H1 (cell line): ENCODE results near the gene NOL12. TPM values are rescaled to one million over a fixed set of nuclear protein-coding genes. Genes with fewer than 3 reads are reported as not detected.

Experiments used
- CTCF ChIA-PET: fragments of 300-600 bp; sonication (Branson Sonifier 250); formaldehyde crosslinking; loops from one replicate; lab custom pipeline; 2021; ENCODE audit not compliant: partially characterized antibody; lab: Charles Lee
- POLR2A ChIA-PET: fragments of 300-600 bp; sonication (Branson Sonifier 250); formaldehyde crosslinking; loops from one replicate; lab custom pipeline; 2021; ENCODE audit warnings: inconsistent platforms; ENCODE audit not compliant: partially characterized antibody; lab: Charles Lee
- DNase-seq, 2 experiments: peaks; one replicate each; pipeline versions ENCODE4 v3.0.0 to v3.0.0-alpha.2; 2010 to 2022; ENCODE audit warnings: low spot score in 2 of 2, low read depth in 1 of 2, mixed read lengths in 1 of 2
- FAIRE-seq: peaks from 2 replicates; lab custom pipeline; 2011; peaks lifted over from hg19 to GRCh38; lab: Jason Lieb, UNC
- H2AFZ ChIP-seq: 2 replicates; pipeline ENCODE4 v1.8.1; 2012; ENCODE audit warnings: low read length, inconsistent platforms
- H2AK5ac ChIP-seq: 2 replicates; pipeline ENCODE4 v1.6.1; 2013; ENCODE audit warnings: low read depth, low read length
- H2BK120ac ChIP-seq: replicated peaks from 2 replicates; pipeline ENCODE3; 2013; ENCODE audit warnings: low read depth, low read length, inconsistent platforms
- H2BK12ac ChIP-seq: 2 replicates; pipeline ENCODE4 v1.6.1; 2013; ENCODE audit warnings: low read depth, low read length
- H2BK15ac ChIP-seq: 2 replicates; pipeline ENCODE4 v1.6.1; 2013; ENCODE audit warnings: low read length
- H2BK20ac ChIP-seq: 2 replicates; pipeline ENCODE4 v1.6.1; 2013; ENCODE audit warnings: low read length
- H2BK5ac ChIP-seq: 2 replicates; pipeline ENCODE4 v1.6.1; 2013; ENCODE audit warnings: low read depth, low read length
- H3K14ac ChIP-seq: 2 replicates; pipeline ENCODE4 v1.6.1; 2013; ENCODE audit warnings: inconsistent platforms; ENCODE audit not compliant: insufficient read length
- H3K18ac ChIP-seq: 2 replicates; pipeline ENCODE4 v1.6.1; 2013; ENCODE audit warnings: low read length; ENCODE audit errors: extremely low read depth
- H3K23ac ChIP-seq: 2 replicates; pipeline ENCODE4 v1.6.1; 2013; ENCODE audit warnings: inconsistent platforms; ENCODE audit not compliant: insufficient read length
- H3K23me2 ChIP-seq: 2 replicates; pipeline ENCODE4 v1.6.1; 2013; ENCODE audit warnings: low read depth, low read length
- H3K27ac ChIP-seq: 2 replicates; pipeline ENCODE4 v1.6.1; 2011; ENCODE audit warnings: low read depth, low read length, inconsistent platforms
- H3K27me3 ChIP-seq, 4 experiments: replicated peaks in 1 of 4; 1 replicate in 1 of 4; 2 replicates in 3 of 4; pipeline versions ENCODE4 v1.6.1 to v1.8.1; 2011 to 2013; ENCODE audit warnings: low read length in 3 of 4, mild to moderate bottlenecking in 3 of 4, inconsistent platforms in 2 of 4, mixed read lengths in 2 of 4, moderate library complexity in 1 of 4; ENCODE audit not compliant: control insufficient read depth in 3 of 4, insufficient read depth in 3 of 4; ENCODE audit errors: extremely low read depth in 1 of 4
- H3K36me3 ChIP-seq, 4 experiments: 2 replicates each; pipeline versions ENCODE4 v1.6.1 to v1.8.1; 2011 to 2013; ENCODE audit warnings: mild to moderate bottlenecking in 4 of 4, low read length in 3 of 4, moderate library complexity in 2 of 4, control low read depth in 1 of 4, inconsistent platforms in 1 of 4; ENCODE audit not compliant: insufficient read depth in 4 of 4, control insufficient read depth in 2 of 4
- H3K4ac ChIP-seq: replicated peaks from 2 replicates; pipeline ENCODE3; 2013; ENCODE audit warnings: low read length, low read depth, mixed read lengths, inconsistent platforms; ENCODE audit not compliant: insufficient read length
- H3K4me1 ChIP-seq, 4 experiments: replicated peaks in 1 of 4; 1 replicate in 1 of 4; 2 replicates in 3 of 4; pipeline versions ENCODE4 v1.6.1 to v1.8.1; 2011 to 2013; ENCODE audit warnings: low read length in 3 of 4, inconsistent platforms in 2 of 4, mixed read lengths in 1 of 4; ENCODE audit not compliant: insufficient read depth in 4 of 4, control insufficient read depth in 3 of 4
- H3K4me2 ChIP-seq, 2 experiments: 2 replicates each; pipeline versions ENCODE4 v1.6.1 to v1.8.1; 2011 to 2013; ENCODE audit warnings: low read depth in 2 of 2, low read length in 2 of 2, control low read depth in 1 of 2, inconsistent platforms in 1 of 2, mild to moderate bottlenecking in 1 of 2; ENCODE audit not compliant: insufficient read depth in 1 of 2
- H3K4me3 ChIP-seq, 4 experiments: fragments of 200-600, 300-600 bp in 1 of 4; sonication (generic), shearing (Covaris generic), sonication (Bioruptor Twin) in 1 of 4; 2 replicates each; pipeline versions ENCODE4 v1.5.1 to v1.8.1; 2011 to 2016; ENCODE audit warnings: low read length in 4 of 4, low read depth in 3 of 4, control low read depth in 2 of 4, inconsistent platforms in 2 of 4, mild to moderate bottlenecking in 2 of 4, mixed read lengths in 1 of 4, moderate library complexity in 1 of 4; ENCODE audit not compliant: insufficient read depth in 2 of 4; ENCODE audit errors: extremely low read depth in 1 of 4
- H3K56ac ChIP-seq: replicated peaks from 2 replicates; pipeline ENCODE3; 2013; ENCODE audit warnings: low read depth, mild to moderate bottlenecking, mixed read lengths, low read length, inconsistent platforms; ENCODE audit not compliant: insufficient read length
- H3K79me1 ChIP-seq: 2 replicates; pipeline ENCODE4 v1.6.1; 2013; ENCODE audit warnings: low read depth, low read length, control low read depth
- H3K79me2 ChIP-seq, 2 experiments: 2 replicates each; pipeline versions ENCODE4 v1.6.1 to v1.8.1; 2012 to 2013; ENCODE audit warnings: low read length in 2 of 2, mild to moderate bottlenecking in 2 of 2, inconsistent platforms in 1 of 2; ENCODE audit not compliant: insufficient read depth in 2 of 2, control insufficient read depth in 1 of 2
- H3K9ac ChIP-seq, 4 experiments: replicated peaks in 1 of 4; 1 replicate in 1 of 4; 2 replicates in 3 of 4; pipeline versions ENCODE4 v1.6.1 to v1.8.1; 2011 to 2013; ENCODE audit warnings: low read depth in 3 of 4, low read length in 3 of 4, control low read depth in 2 of 4, mild to moderate bottlenecking in 2 of 4, moderate library complexity in 2 of 4, inconsistent platforms in 1 of 4; ENCODE audit errors: extremely low read depth in 1 of 4
- H3K9me3 ChIP-seq, 2 experiments: 2 replicates each; pipeline versions ENCODE4 v1.6.1 to v1.8.1; 2012 to 2013; ENCODE audit warnings: mild to moderate bottlenecking in 2 of 2, moderate library complexity in 2 of 2, control low read depth in 1 of 2, inconsistent platforms in 1 of 2, low read depth in 1 of 2, low read length in 1 of 2, mixed read lengths in 1 of 2; ENCODE audit not compliant: insufficient read depth in 2 of 2
- H4K20me1 ChIP-seq, 2 experiments: replicated peaks in 1 of 2; 2 replicates each; pipeline versions ENCODE3 to v1.8.1; 2011 to 2013; ENCODE audit warnings: inconsistent platforms in 2 of 2, low read length in 2 of 2, mild to moderate bottlenecking in 1 of 2; ENCODE audit not compliant: insufficient read depth in 2 of 2, control insufficient read depth in 1 of 2
- H4K5ac ChIP-seq: 2 replicates; pipeline ENCODE4 v1.6.1; 2013; ENCODE audit warnings: low read length, low read depth, mixed read lengths, inconsistent platforms; ENCODE audit not compliant: insufficient read length
- H4K8ac ChIP-seq: 2 replicates; pipeline ENCODE4 v1.8.0; 2013; ENCODE audit warnings: mild to moderate bottlenecking, moderate library complexity, low read length, inconsistent platforms; ENCODE audit not compliant: insufficient read depth; ENCODE audit errors: extremely low read depth
- H4K91ac ChIP-seq: replicated peaks from 2 replicates; pipeline ENCODE3; 2013; ENCODE audit warnings: low read length, mixed read lengths, inconsistent platforms; ENCODE audit not compliant: insufficient read length
- ASH2L ChIP-seq: fragments of 200-600, 300-600 bp; sonication (generic); IDR thresholded peaks from one replicate; pipeline ENCODE4 v1.7.1; 2017; ENCODE audit warnings: low read length
- ATF2 ChIP-seq: IDR thresholded peaks from 2 replicates; pipeline ENCODE4 v1.6.1; 2012; ENCODE audit warnings: low read length, inconsistent platforms
- CHD2 ChIP-seq: IDR thresholded peaks from 2 replicates; pipeline ENCODE4 v1.6.1; 2012; ENCODE audit warnings: low read length, improper control_type of control experiment
- CREB1 ChIP-seq: IDR thresholded peaks from 2 replicates; pipeline ENCODE4 v1.6.1; 2012; ENCODE audit warnings: inconsistent platforms
- EP300 ChIP-seq, 2 experiments: IDR thresholded peaks; 1 replicate in 1 of 2; 2 replicates in 1 of 2; pipeline ENCODE4 v1.6.1; 2011 to 2012; ENCODE audit warnings: low read depth in 2 of 2, low read length in 2 of 2, mild to moderate bottlenecking in 2 of 2, borderline replicate concordance in 1 of 2, inconsistent platforms in 1 of 2, moderate library complexity in 1 of 2
- POLR2AphosphoS5 ChIP-seq: IDR thresholded peaks from 2 replicates; pipeline ENCODE4 v1.6.1; 2011; ENCODE audit warnings: low read depth, low read length
- SIRT6 ChIP-seq: IDR thresholded peaks from one replicate; pipeline ENCODE4 v1.7.1; 2012; ENCODE audit warnings: low read length, inconsistent platforms
- SP2 ChIP-seq: IDR thresholded peaks from 2 replicates; pipeline ENCODE4 v1.6.1; 2012; ENCODE audit warnings: mild to moderate bottlenecking, low read length, inconsistent platforms
- SUZ12 ChIP-seq: fragments of 200-600 bp; sonication (generic); IDR thresholded peaks from 2 replicates; pipeline ENCODE4 v1.6.1; 2012; ENCODE audit warnings: mild to moderate bottlenecking, inconsistent platforms, low read length, moderate library complexity, mixed read lengths
- WGBS, 2 experiments: shearing (Covaris generic) in 1 of 2; methylation state at CpG; one replicate each; pipeline versions ENCODE4 v1.1.6 to v1.1.7; 2013 to 2015; ENCODE audit warnings: low lambda C conversion rate in 2 of 2, mixed read lengths in 2 of 2, inconsistent platforms in 1 of 2, low coverage in 1 of 2, missing lambda C conversion rate in 1 of 2; ENCODE audit not compliant: insufficient replicate concordance in 2 of 2, insufficient coverage in 1 of 2, insufficient read length in 1 of 2; ENCODE audit errors: extremely low coverage in 1 of 2, missing lambda C conversion rate in 1 of 2; 5-methylcytosine and 5-hydroxymethylcytosine counted together
- polyA plus RNA-seq, 7 experiments: library from polyadenylated mRNA; depleted of rRNA in 3 of 7; stranded (reverse) in 5 of 7; unstranded in 2 of 7; fragments of >200 nt in 5 of 7; fragments of 200-250 nt in 2 of 7; gene quantifications; 1 replicate in 5 of 7; 2 replicates in 1 of 7; 4 replicates in 1 of 7; pipeline versions ENCODE4 v1.2.1 to v1.2.3, GENCODE V29; 2011 to 2013; ENCODE audit warnings: missing spikeins in 2 of 7, mixed read lengths in 2 of 7
- total RNA-seq: library from RNA; stranded (reverse); fragmentation: NEBNext Ultra II Directional; extraction: Animal tissue kit (Norgen Biotek cat#: 25700); gene quantifications from 2 replicates; pipeline ENCODE4 v1.2.1, GENCODE V29; 2021

NOL12 gene
- total and polyA plus RNA-seq, 2 of the 8 experiments (the other 6 are each of a cell fraction or from before 2014, with no cell fraction given), result 25.3 to 28.3 TPM

- peak within 1 kb of the TSS; percentile 71 to 94 (median 76) for H3K4me3 ChIP-seq
- peaks cover 25 to 40% of the 10 kb centered on the region in 2 experiments; a peak in 3 of 4 replicates for H3K79me2 ChIP-seq
- H3K23ac ChIP-seq, result no peak within 1 kb of the TSS
- peak; percentile 91 for TF ChIP-seq SP2
- peak; percentile 10 for TF ChIP-seq ASH2L
- TF ChIP-seq POLR2AphosphoS5, result peak; percentile 39
- peak; percentile 94 for TF ChIP-seq CHD2
- TF ChIP-seq ATF2, result no peak
- TF ChIP-seq CREB1, result peak; percentile 85
- no peak for TF ChIP-seq EP300 (IDR thresholded peaks at IDR 0.05; ENCODE audit: borderline replicate concordance in 1 of 2, low read depth in 2 of 2, low read length in 2 of 2)
- TF ChIP-seq SUZ12, result no peak
- no peak for TF ChIP-seq SIRT6
Observed at GRCh38 chr22:37658133-37659065, 27.7 kb upstream of the NOL12 start, which contains the start of gene PDXP. PDXP (plus strand) TSS chr22:37658723; CDS start chr22:37658783, 60 bp downstream.

More at GRCh38 chr22:37658133-37659065, 27.7 kb upstream of the NOL12 start, which contains the start of gene PDXP:
- peak; percentile 99 for FAIRE-seq
- H3K4me1 ChIP-seq, result peaks cover 0 to 21% (median 6%) of the 10 kb centered on the region in 4 experiments; a peak in 5 of 7 replicates
- H2BK15ac ChIP-seq, result peak within 1 kb of the TSS; percentile 75; the same call in 1 of the 2 replicates
- peaks cover 11% of the 10 kb centered on the region for H3K23me2 ChIP-seq
- 1% methylated on average over 83 of the region's 101 CpGs; no CpG with 5 or more reads in 1 of the 2 experiments for WGBS, 2 experiments
- H3K36me3 ChIP-seq, result peaks cover 0 to 3% (median 0%) of the 10 kb centered on the region in 4 experiments; a peak in 1 of 8 replicates
- H3K79me1 ChIP-seq, result peaks cover 19% of the 10 kb centered on the region
- DNase-seq, result peak; percentile 98 to 99
- peak within 1 kb of the TSS; percentile 9; the same call in 1 of the 2 replicates for H2AK5ac ChIP-seq
- H2BK120ac ChIP-seq, result no peak within 1 kb of the TSS
- ChIA-PET POLR2A (interaction anchor here (0.6 to 5.1 kb wide), 22 partner anchors 9 to 150 kb away, joined by 3 to 37 read pairs (median 4); partner anchors contain the start of genes GCAT, LGALS1 and TRIOBP), CTCF (interaction anchor here (0.7 to 12.1 kb wide), 18 partner anchors 9 to 1649 kb away, joined by 3 to 165 read pairs (median 4); partner anchors contain the start of genes GGA1, LGALS1 and SH3BP1)
- peak within 1 kb of the TSS; percentile 63 for H4K5ac ChIP-seq
- H2BK20ac ChIP-seq, result no peak within 1 kb of the TSS
- no peak within 1 kb of the TSS for H3K14ac ChIP-seq
- peak within 1 kb of the TSS; percentile 73 for H3K18ac ChIP-seq
- peaks cover 17 to 29% of the 10 kb centered on the region in 2 experiments for H4K20me1 ChIP-seq
- peak within 1 kb of the TSS; percentile 90 for H4K91ac ChIP-seq
- H4K8ac ChIP-seq, result peak within 1 kb of the TSS; percentile 86
- no peak within 1 kb of the TSS; the same call in 1 of the 2 replicates for H2BK5ac ChIP-seq
- H3K27ac ChIP-seq, result no peak within 1 kb of the TSS
- H3K56ac ChIP-seq, result no peak within 1 kb of the TSS
- H2AFZ ChIP-seq, result peak within 1 kb of the TSS; percentile 89
- peak within 1 kb of the TSS; percentile 88 for H3K4ac ChIP-seq
- H3K9ac ChIP-seq, result peak within 1 kb of the TSS; percentile 62 to 78 (median 72)
- peak within 1 kb of the TSS; percentile 27; the same call in 1 of the 2 replicates for H2BK12ac ChIP-seq
- no peaks in the 10 kb centered on the region for H3K27me3 ChIP-seq
- peak within 1 kb of the TSS; percentile 93 to 96 for H3K4me2 ChIP-seq
- no peaks in the 10 kb centered on the region for H3K9me3 ChIP-seq
